Right cardiac atrium (tissue), 5 donors: ENCODE measurements around the gene CDC42SE1. TPM values are rescaled to one million over a fixed set of nuclear protein-coding genes. Genes with fewer than 3 reads are reported as not detected.
A peak's percentile ranks its signal among the peaks of the same experiment; 100 is the strongest.

Experiments used
- ATAC-seq, 2 donors: fragments of 200-7000 bp; cut with Tn5 transposase; one replicate each; pipeline versions ENCODE4 v1.8.0 to v1.9.1; 2020; ENCODE audit warnings: moderate library complexity in 2 of 2, mild to moderate bottlenecking in 1 of 2
- DNase-seq, 3 donors: peaks; one replicate each; pipeline ENCODE4 v3.0.0-alpha.2; 2020
- H3K27ac ChIP-seq: one replicate; pipeline ENCODE4 v1.5.1; 2013; ENCODE audit warnings: mild to moderate bottlenecking, low read length, control low read depth, moderate library complexity
- H3K27me3 ChIP-seq: one replicate; pipeline ENCODE4 v1.6.1; 2013; ENCODE audit not compliant: control insufficient read depth, insufficient read depth
- H3K4me1 ChIP-seq: one replicate; pipeline ENCODE4 v1.6.1; 2013; ENCODE audit warnings: low read length; ENCODE audit not compliant: control insufficient read depth, insufficient read depth
- H3K4me3 ChIP-seq: one replicate; pipeline ENCODE4 v1.5.1; 2013; ENCODE audit warnings: low read length, control low read depth
- H3K9me3 ChIP-seq: one replicate; pipeline ENCODE4 v1.6.1; 2013; ENCODE audit warnings: low read length; ENCODE audit not compliant: control insufficient read depth
- WGBS: extraction: QIAGEN DNeasy Blood & Tissue Kit; methylation state at CpG from one replicate; pipeline ENCODE4 v1.1.7; 2013; 5-methylcytosine and 5-hydroxymethylcytosine counted together
- intact Hi-C, 4 donors: fragments of 100-400 bp; cut with DNase I; formaldehyde crosslinking; loops; one replicate each; pipeline versions ENCODE4 v1.11.0 to v1.14.0; 2022 to 2023
- polyA plus RNA-seq: library from polyadenylated mRNA; stranded (reverse); fragments of 200-250 nt; gene quantifications from one replicate; pipeline ENCODE4 v1.2.3, GENCODE V29; 2013
- total RNA-seq, 4 donors: library from RNA; stranded (reverse); fragmentation: NEBNext Ultra II Directional; extraction: Animal tissue kit (Norgen Biotek cat#: 25700); gene quantifications; one replicate each; pipeline ENCODE4 v1.2.1, GENCODE V29; 2021
- donor health status: healthy with polysubstance abuse.
- donor health status: DM: no; HTN: yes; CAD: no.
- donor health status: DM: no; HTN: no; CAD: no.
- donor health status: DM: no; HTN: yes; CAD: no; lungs with severe emphysema.
- donor health status: DM: yes; HTN: yes; CAD: no.

Gene CDC42SE1
- total and polyA plus RNA-seq, 5 donors, result 27.9 to 53.6 (median 35.7) TPM

DNA sequence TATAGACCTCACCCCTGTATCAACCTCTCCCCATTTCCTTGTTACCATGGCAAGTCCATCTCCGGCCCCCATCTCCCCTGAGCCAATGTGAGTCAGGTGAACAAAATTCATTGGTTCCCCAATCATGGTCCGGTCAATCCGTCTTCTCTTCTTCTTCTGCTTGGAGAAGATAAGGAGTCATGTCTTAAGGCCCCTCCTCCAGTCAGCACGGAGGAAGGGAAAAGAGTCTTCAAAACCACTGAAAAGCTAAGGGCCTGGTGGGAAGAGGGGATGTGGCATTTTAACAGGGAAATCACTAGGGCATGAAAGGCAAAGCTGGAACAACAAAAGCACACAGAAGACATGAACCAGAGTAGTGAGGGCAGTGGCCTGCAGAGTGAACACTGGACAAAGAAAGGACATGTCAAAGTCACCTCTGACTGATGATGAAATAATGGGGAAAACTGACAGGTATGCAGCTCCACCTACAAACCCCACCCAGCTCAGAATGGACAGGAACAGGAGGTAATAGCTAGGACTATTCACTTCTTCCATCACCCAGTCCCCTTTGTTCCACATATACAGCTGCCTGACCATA is 4.4 kb downstream of the CDC42SE1 start:
- peaks cover 12% of the 10 kb centered on the region for H3K4me1 ChIP-seq
- WGBS, result 77% methylated on average over 4 of the region's 4 CpGs
- ATAC-seq (no peak), DNase-seq (no peak)
- intact Hi-C loops, result loop anchor here in 1 of 4 donors (10.0 kb wide), 1 partner anchor 50 kb away; the partner anchor contains the start of genes MINDY1 and PRUNE1
- no peak overlapping the region for H3K4me3 ChIP-seq
- peak overlapping the region; percentile 22 for H3K27ac ChIP-seq
- no peaks in the 10 kb centered on the region for H3K27me3 ChIP-seq
- H3K9me3 ChIP-seq, result no peaks in the 10 kb centered on the region

GRCh38 chr1:151051356-151052009 is 7.9 kb downstream of the CDC42SE1 start:
- Histone ChIP-seq H3K4me3 (no peak overlapping the region), H3K27ac (peak overlapping the region; percentile 7), H3K27me3 (no peaks in the 10 kb centered on the region), H3K9me3 (no peaks in the 10 kb centered on the region), H3K4me1 (peaks cover 10% of the 10 kb centered on the region)
- intact Hi-C loops, result loop anchor here in 1 of 4 donors (10.0 kb wide), 1 partner anchor 47 kb away; the partner anchor contains the start of genes MINDY1 and PRUNE1
- DNase-seq (no peak), ATAC-seq (no peak)
- WGBS, result 80% methylated on average over 2 of the region's 2 CpGs

DNA sequence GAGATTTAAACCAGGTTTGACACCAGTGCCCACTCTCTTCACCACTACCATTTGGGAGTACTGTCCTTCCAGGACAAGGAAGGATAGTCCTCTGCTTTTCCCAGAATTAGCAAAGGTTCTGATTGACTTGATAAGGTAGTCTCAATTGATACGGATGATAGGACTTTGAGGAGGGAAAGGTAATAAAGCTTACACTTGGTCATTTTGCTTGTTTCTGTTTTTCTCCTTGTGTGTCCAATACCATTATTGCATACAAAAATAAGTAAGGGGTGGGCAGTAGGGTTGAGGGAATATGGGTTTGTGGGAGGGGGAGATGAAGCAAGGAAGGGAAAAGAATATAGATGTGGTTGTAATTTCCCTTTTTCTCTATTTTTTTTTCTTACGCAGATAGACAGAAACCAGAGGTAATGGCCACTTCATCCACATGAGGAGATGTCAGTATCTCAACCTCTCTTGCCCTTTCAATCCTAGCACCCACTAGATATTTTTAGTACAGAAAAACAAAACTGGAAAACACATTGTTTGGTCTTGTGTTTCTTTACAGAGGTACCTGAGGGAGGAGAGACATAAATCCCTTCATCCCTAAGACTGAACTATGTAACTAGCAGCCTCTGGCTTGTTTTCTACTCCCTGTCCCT is 9.3 kb downstream of the CDC42SE1 start:
- no peaks in the 10 kb centered on the region for H3K27me3 ChIP-seq
- intact Hi-C loops, result loop anchor here in 1 of 4 donors (10.0 kb wide), 1 partner anchor 45 kb away; the partner anchor contains the start of genes MINDY1 and PRUNE1
- no peak for ATAC-seq
- 75% methylated on average over 2 of the region's 2 CpGs for WGBS
- DNase-seq, result no peak
- H3K27ac ChIP-seq, result no peak overlapping the region
- peaks cover 4% of the 10 kb centered on the region for H3K4me1 ChIP-seq
- H3K4me3 ChIP-seq, result no peak overlapping the region
- no peaks in the 10 kb centered on the region for H3K9me3 ChIP-seq

DNA sequence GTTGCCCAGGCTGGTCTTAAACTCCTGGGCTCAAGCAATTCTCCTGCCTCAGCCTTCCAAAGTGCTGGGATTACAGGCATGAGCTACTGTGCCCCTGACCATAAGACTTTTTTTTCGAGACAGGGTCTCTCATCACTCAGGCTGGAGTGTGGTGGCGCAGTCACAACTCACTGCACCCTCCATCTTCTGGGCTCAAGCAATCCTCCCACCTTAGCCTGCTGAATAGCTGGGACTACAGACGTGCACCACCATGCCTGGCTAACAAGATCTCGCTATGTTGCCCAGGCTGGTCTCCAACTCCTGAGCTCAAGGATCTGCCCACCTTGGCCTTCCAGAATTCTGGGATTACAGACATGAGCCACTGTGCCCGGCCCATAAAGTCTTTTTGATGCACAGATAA is 10.0 kb downstream of the CDC42SE1 start:
- Histone ChIP-seq H3K27me3 (no peaks in the 10 kb centered on the region), H3K4me3 (no peak overlapping the region), H3K27ac (no peak overlapping the region), H3K4me1 (peaks cover 4% of the 10 kb centered on the region), H3K9me3 (no peaks in the 10 kb centered on the region)
- intact Hi-C loops, result no loop called here
- no peak for DNase-seq
- ATAC-seq, result no peak
- WGBS, result 84% methylated on average over 5 of the region's 5 CpGs

GRCh38 chr1:151048645-151049032 is 10.8 kb downstream of the CDC42SE1 start:
- ATAC-seq (no peak), DNase-seq (no peak)
- Histone ChIP-seq H3K4me3 (peak overlapping the region; percentile 78), H3K27ac (peak overlapping the region; percentile 76), H3K4me1 (peaks cover 4% of the 10 kb centered on the region), H3K9me3 (no peaks in the 10 kb centered on the region), H3K27me3 (no peaks in the 10 kb centered on the region)
- intact Hi-C loops, result no loop called here
- WGBS, result 15% methylated on average over 3 of the region's 3 CpGs

- peaks cover 4% of the 10 kb centered on the region for H3K4me1 ChIP-seq
- H3K27me3 ChIP-seq, result no peaks in the 10 kb centered on the region
- H3K9me3 ChIP-seq, result no peaks in the 10 kb centered on the region
- H3K4me3 ChIP-seq, result peak overlapping the region; percentile 78
- ATAC-seq, result peak; percentile 84 to 86
- intact Hi-C loops, result no loop called here
- peak; percentile 79 to 89 (median 88) for DNase-seq
- WGBS, result under 1% methylated on average over 48 of the region's 48 CpGs
- H3K27ac ChIP-seq, result peak overlapping the region; percentile 76
Observed at GRCh38 chr1:151047925-151048644, 11.3 kb downstream of the CDC42SE1 start.

DNA sequence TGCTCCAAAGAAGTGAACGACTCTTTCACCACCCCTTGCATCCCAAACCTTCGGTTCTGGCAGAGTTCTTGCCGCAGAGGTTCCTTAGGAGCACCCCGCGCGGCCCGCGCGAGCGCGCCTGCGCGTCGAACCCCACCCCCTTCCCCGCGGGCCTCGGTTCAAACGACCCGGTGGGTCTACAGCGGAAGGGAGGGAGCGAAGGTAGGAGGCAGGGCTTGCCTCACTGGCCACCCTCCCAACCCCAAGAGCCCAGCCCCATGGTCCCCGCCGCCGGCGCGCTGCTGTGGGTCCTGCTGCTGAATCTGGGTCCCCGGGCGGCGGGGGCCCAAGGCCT is 11.9 kb downstream of the CDC42SE1 start, which contains the start of gene C1orf56:
Gene C1orf56 (plus strand): TSS at position 161 of the 334 bp plus-strand sequence. CDS start 97 bp downstream, at position 258.
- peak; percentile 76 to 89 (median 88) for DNase-seq
- peak within 1 kb of the TSS; percentile 78 for H3K4me3 ChIP-seq
- intact Hi-C loops, result no loop called here
- no peaks in the 10 kb centered on the region for H3K9me3 ChIP-seq
- H3K4me1 ChIP-seq, result peaks cover 4% of the 10 kb centered on the region
- no peaks in the 10 kb centered on the region for H3K27me3 ChIP-seq
- H3K27ac ChIP-seq, result peak within 1 kb of the TSS; percentile 76
- WGBS, result under 1% methylated on average over 29 of the region's 29 CpGs
- peak; percentile 85 to 87 for ATAC-seq

DNA sequence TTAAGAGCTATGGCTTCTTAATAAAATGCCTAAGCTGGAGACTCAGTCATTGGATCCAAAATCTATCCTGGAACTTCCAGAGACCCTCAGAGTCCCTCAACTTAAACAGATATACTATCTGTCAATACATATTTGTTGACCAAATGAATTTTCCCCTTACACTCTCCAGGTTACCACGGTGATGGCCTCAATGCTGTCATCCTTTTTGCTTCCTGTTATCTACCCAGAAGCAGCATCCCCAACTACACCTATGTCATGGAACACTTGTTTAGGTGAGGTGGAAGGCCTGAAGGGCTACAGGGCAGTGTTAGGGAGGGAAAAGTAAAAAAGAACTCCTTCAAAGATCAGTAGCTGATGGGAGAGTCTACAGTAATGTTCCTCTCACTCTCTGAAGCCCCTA is 16.3 kb downstream of the CDC42SE1 start:
- Histone ChIP-seq H3K27ac (no peak overlapping the region), H3K27me3 (no peaks in the 10 kb centered on the region), H3K4me1 (peaks cover 6% of the 10 kb centered on the region), H3K9me3 (no peaks in the 10 kb centered on the region), H3K4me3 (no peak overlapping the region)
- 91% methylated on average over 1 of the region's 1 CpG for WGBS
- DNase-seq (no peak), ATAC-seq (no peak)
- intact Hi-C loops, result no loop called here

- Histone ChIP-seq H3K4me3 (no peak overlapping the region), H3K27ac (no peak overlapping the region), H3K9me3 (no peaks in the 10 kb centered on the region), H3K27me3 (no peaks in the 10 kb centered on the region), H3K4me1 (peaks cover 4% of the 10 kb centered on the region)
- ATAC-seq, result no peak
- intact Hi-C loops, result no loop called here
- no peak for DNase-seq
- 67% methylated on average over 3 of the region's 3 CpGs for WGBS
Observed at GRCh38 chr1:151039521-151039920, 19.9 kb downstream of the CDC42SE1 start.

- intact Hi-C loops, result no loop called here
- no peak for DNase-seq
- WGBS, result 85% methylated on average over 6 of the region's 6 CpGs
Observed at GRCh38 chr1:151037032-151037431, 22.4 kb downstream of the CDC42SE1 start.

GRCh38 chr1:151036356-151036755 is 23.1 kb downstream of the CDC42SE1 start, which contains the start of gene BNIPL:
Gene BNIPL, plus strand, starts transcription at chr1:151036586. Its CDS starts 140 bp downstream, at chr1:151036726.
- ATAC-seq, result no peak

More at GRCh38 chr1:151037032-151037431, 22.4 kb downstream of the CDC42SE1 start:
- no peak for ATAC-seq
- peaks cover 4% of the 10 kb centered on the region for H3K4me1 ChIP-seq
- H3K27ac ChIP-seq, result no peak overlapping the region
- no peaks in the 10 kb centered on the region for H3K27me3 ChIP-seq
- H3K4me3 ChIP-seq, result no peak overlapping the region
- H3K9me3 ChIP-seq, result no peaks in the 10 kb centered on the region

More at GRCh38 chr1:151036356-151036755, 23.1 kb downstream of the CDC42SE1 start, which contains the start of gene BNIPL:
- Histone ChIP-seq H3K27me3 (no peaks in the 10 kb centered on the region), H3K27ac (no peak within 1 kb of the TSS), H3K4me3 (no peak within 1 kb of the TSS), H3K9me3 (no peaks in the 10 kb centered on the region), H3K4me1 (peaks cover 4% of the 10 kb centered on the region)
- intact Hi-C loops, result no loop called here
- 50% methylated on average over 2 of the region's 2 CpGs for WGBS
- DNase-seq, result no peak
